Stomach smooth muscle (tissue), 2 donors: ENCODE data around the gene FBXO34.

Experiments
- H3K27ac ChIP-seq: one replicate; pipeline ENCODE4 v1.7.0; 2013; ENCODE audit warnings: mild to moderate bottlenecking, low read length, inconsistent platforms
- H3K27me3 ChIP-seq, 2 donors: one replicate each; pipeline ENCODE4 v1.7.0; 2013; ENCODE audit warnings: low read length in 2 of 2; ENCODE audit not compliant: insufficient read depth in 2 of 2, control insufficient read depth in 1 of 2
- H3K36me3 ChIP-seq, 2 donors: one replicate each; pipeline ENCODE4 v1.7.0; 2013; ENCODE audit warnings: low read length in 2 of 2; ENCODE audit not compliant: control insufficient read depth in 2 of 2, insufficient read depth in 2 of 2
- H3K4me1 ChIP-seq: one replicate; pipeline ENCODE4 v1.7.0; 2013; ENCODE audit warnings: low read length; ENCODE audit not compliant: control insufficient read depth, insufficient read depth
- H3K4me3 ChIP-seq, 2 donors: one replicate each; pipeline ENCODE4 v1.7.0; 2013; ENCODE audit warnings: low read length in 2 of 2
- H3K9ac ChIP-seq, 2 donors: one replicate each; pipeline ENCODE4 v1.7.0; 2013; ENCODE audit warnings: low read length in 2 of 2, mild to moderate bottlenecking in 1 of 2
- H3K9me3 ChIP-seq, 2 donors: one replicate each; pipeline ENCODE4 v1.7.0; 2013; ENCODE audit warnings: low read length in 2 of 2; ENCODE audit not compliant: control insufficient read depth in 2 of 2
- donor health status: healthy.
- donor health status: Pancreatic carcinoma.

The FBXO34 gene

GRCh38 chr14:55270832-55271571 is at the start of gene FBXO34:
TSS of gene FBXO34 (plus strand) at chr14:55271421. CDS start at chr14:55350391, 78,970 bp downstream.
- no peaks in the 10 kb centered on the region for H3K36me3 ChIP-seq
- peak within 1 kb of the TSS; percentile 61 to 91 for H3K9ac ChIP-seq
- no peaks in the 10 kb centered on the region for H3K27me3 ChIP-seq
- H3K4me3 ChIP-seq: peak within 1 kb of the TSS; percentile 72 to 94
- H3K9me3 ChIP-seq: no peaks in the 10 kb centered on the region
- peak within 1 kb of the TSS; percentile 31 for H3K27ac ChIP-seq
- no peaks in the 10 kb centered on the region for H3K4me1 ChIP-seq

- Histone ChIP-seq H3K4me3 (no peak overlapping the region), H3K9me3 (peaks cover 0 to 1% of the 10 kb centered on the region in 2 donors), H3K36me3 (no peaks in the 10 kb centered on the region), H3K27me3 (no peaks in the 10 kb centered on the region), H3K4me1 (no peaks in the 10 kb centered on the region), H3K9ac (no peak overlapping the region), H3K27ac (no peak overlapping the region)
These were observed 49.3 kb upstream of the FBXO34 start for GRCh38 chr14:55221968-55222367.

GRCh38 chr14:55223364-55223763 is 47.9 kb upstream of the FBXO34 start:
- Histone ChIP-seq H3K27ac (no peak overlapping the region), H3K27me3 (no peaks in the 10 kb centered on the region), H3K4me1 (no peaks in the 10 kb centered on the region), H3K9ac (no peak overlapping the region), H3K4me3 (no peak overlapping the region), H3K36me3 (no peaks in the 10 kb centered on the region), H3K9me3 (peaks cover 0 to 5% of the 10 kb centered on the region in 2 donors)

- Histone ChIP-seq H3K4me3 (no peak overlapping the region), H3K36me3 (no peaks in the 10 kb centered on the region), H3K27ac (no peak overlapping the region)
These were observed 43.0 kb upstream of the FBXO34 start for GRCh38 chr14:55228261-55228660.

GRCh38 chr14:55233591-55233990 is 37.6 kb upstream of the FBXO34 start:
- peaks cover 0 to 2% of the 10 kb centered on the region in 2 donors for H3K27me3 ChIP-seq
- H3K36me3 ChIP-seq: no peaks in the 10 kb centered on the region
- no peaks in the 10 kb centered on the region for H3K4me1 ChIP-seq
- no peak overlapping the region for H3K27ac ChIP-seq
- no peak overlapping the region for H3K9ac ChIP-seq
- no peak overlapping the region for H3K4me3 ChIP-seq
- H3K9me3 ChIP-seq: no peaks in the 10 kb centered on the region

More at GRCh38 chr14:55228261-55228660, 43.0 kb upstream of the FBXO34 start:
- H3K9me3 ChIP-seq: peaks cover 0 to 5% of the 10 kb centered on the region in 2 donors
- H3K4me1 ChIP-seq: no peaks in the 10 kb centered on the region
- peaks cover 0 to 2% of the 10 kb centered on the region in 2 donors for H3K27me3 ChIP-seq
- no peak overlapping the region for H3K9ac ChIP-seq

GRCh38 chr14:55238019-55238680 is 33.1 kb upstream of the FBXO34 start:
- H3K9ac ChIP-seq: no peak overlapping the region
- no peak overlapping the region for H3K27ac ChIP-seq
- no peaks in the 10 kb centered on the region for H3K36me3 ChIP-seq
- no peaks in the 10 kb centered on the region for H3K9me3 ChIP-seq
- no peak overlapping the region for H3K4me3 ChIP-seq
- H3K27me3 ChIP-seq: peaks cover 0 to 11% of the 10 kb centered on the region in 2 donors
- H3K4me1 ChIP-seq: no peaks in the 10 kb centered on the region

- Histone ChIP-seq H3K4me3 (no peak overlapping the region), H3K4me1 (no peaks in the 10 kb centered on the region), H3K27me3 (peaks cover 0 to 11% of the 10 kb centered on the region in 2 donors), H3K27ac (no peak overlapping the region), H3K9me3 (no peaks in the 10 kb centered on the region), H3K36me3 (no peaks in the 10 kb centered on the region), H3K9ac (no peak overlapping the region)
These were observed 31.9 kb upstream of the FBXO34 start for GRCh38 chr14:55239320-55239719.

- H3K9ac ChIP-seq: no peak overlapping the region
- H3K4me3 ChIP-seq: no peak overlapping the region
- H3K27ac ChIP-seq: no peak overlapping the region
- no peaks in the 10 kb centered on the region for H3K4me1 ChIP-seq
- H3K36me3 ChIP-seq: no peaks in the 10 kb centered on the region
- peaks cover 0 to 11% of the 10 kb centered on the region in 2 donors for H3K27me3 ChIP-seq
- no peaks in the 10 kb centered on the region for H3K9me3 ChIP-seq
These were observed 30.6 kb upstream of the FBXO34 start for GRCh38 chr14:55240526-55241178.

GRCh38 chr14:55241673-55242072 is 29.5 kb upstream of the FBXO34 start:
- Histone ChIP-seq H3K4me1 (no peaks in the 10 kb centered on the region), H3K27me3 (peaks cover 0 to 11% of the 10 kb centered on the region in 2 donors), H3K9me3 (no peaks in the 10 kb centered on the region), H3K27ac (no peak overlapping the region), H3K4me3 (no peak overlapping the region), H3K36me3 (no peaks in the 10 kb centered on the region), H3K9ac (no peak overlapping the region)

GRCh38 chr14:55243386-55243785 is 27.8 kb upstream of the FBXO34 start:
- Histone ChIP-seq H3K27ac (no peak overlapping the region), H3K36me3 (no peaks in the 10 kb centered on the region), H3K27me3 (peaks cover 0 to 11% of the 10 kb centered on the region in 2 donors), H3K4me1 (no peaks in the 10 kb centered on the region), H3K9ac (no peak overlapping the region), H3K9me3 (no peaks in the 10 kb centered on the region), H3K4me3 (no peak overlapping the region)
